GM18861 (cell line): ENCODE data around the gene ARHGAP12.

Experiments
- ATAC-seq: cut with Tn5 transposase; IDR thresholded peaks from one replicate; pipeline ENCODE4 v1.9.1; 2021; ENCODE audit not compliant: unreplicated experiment

The ARHGAP12 gene

GRCh38 chr10:31952066-31952465, 23.4 kb upstream of the ARHGAP12 start:
- ATAC-seq: no peak

GRCh38 chr10:31949266-31949665, 20.6 kb upstream of the ARHGAP12 start:
- ATAC-seq: no peak

- ATAC-seq: no peak
These were observed 19.4 kb upstream of the ARHGAP12 start for GRCh38 chr10:31948021-31948420.

- ATAC-seq: no peak
These were observed 18.7 kb upstream of the ARHGAP12 start for GRCh38 chr10:31947144-31947926.

- ATAC-seq: no peak
These were observed 16.8 kb upstream of the ARHGAP12 start for GRCh38 chr10:31945392-31945791.

GRCh38 chr10:31944071-31944433, 15.4 kb upstream of the ARHGAP12 start:
- ATAC-seq: no peak

GRCh38 chr10:31942892-31943291, 14.3 kb upstream of the ARHGAP12 start:
- no peak for ATAC-seq

GRCh38 chr10:31942435-31942834, 13.8 kb upstream of the ARHGAP12 start:
- no peak for ATAC-seq

GRCh38 chr10:31940839-31941653, 12.4 kb upstream of the ARHGAP12 start:
- no peak for ATAC-seq

GRCh38 chr10:31939797-31940708, 11.4 kb upstream of the ARHGAP12 start:
- no peak for ATAC-seq

GRCh38 chr10:31937371-31937770, 8.7 kb upstream of the ARHGAP12 start:
- no peak for ATAC-seq

- no peak for ATAC-seq
These were observed 8.3 kb upstream of the ARHGAP12 start for GRCh38 chr10:31936933-31937332.

GRCh38 chr10:31936086-31936485, 7.5 kb upstream of the ARHGAP12 start:
- ATAC-seq: no peak

GRCh38 chr10:31935678-31936077, 7.0 kb upstream of the ARHGAP12 start:
- ATAC-seq: no peak

GRCh38 chr10:31932838-31933237, 4.2 kb upstream of the ARHGAP12 start:
- ATAC-seq: no peak

- no peak for ATAC-seq
These were observed 2.2 kb upstream of the ARHGAP12 start for GRCh38 chr10:31930856-31931255.

GRCh38 chr10:31930023-31930751, 1.6 kb upstream of the ARHGAP12 start:
- ATAC-seq: peak; percentile 32

- ATAC-seq: no peak
These were observed 811 bp upstream of the ARHGAP12 start for GRCh38 chr10:31929261-31930022.

- peak; percentile 16 for ATAC-seq
These were observed 615 bp downstream of the ARHGAP12 start for GRCh38 chr10:31927884-31928548.
